ENCODE measurements around the gene ENPEP.

Gene ENPEP

GRCh38 chr4:110614173-110614963 is 138.4 kb downstream of the ENPEP start:
- DNase-seq = no peak
- Histone ChIP-seq H3K4me1 (peaks cover 0 to 28% (median 15%) of the 10 kb centered on the region in 4 donors), H3K27me3 (peaks cover 8 to 91% of the 10 kb centered on the region in 2 donors), H3K9me3 (peaks cover 0 to 6% (median 0%) of the 10 kb centered on the region in 3 donors), H3K4me3 (no peak overlapping the region), H3K36me3 (no peaks in the 10 kb centered on the region), H3K27ac (no peak overlapping the region)
- intact Hi-C loops (cut with DNase I; ENCODE audit: low total_unique reads) = no loop called here
- no peak for TF ChIP-seq CTCF (IDR thresholded peaks at IDR 0.05)
